SK-N-SH treated with all-trans-retinoic acid at 6 μM for 48 hours (cell line): ENCODE results near the gene USP38.
A peak's percentile ranks its signal among the peaks of the same experiment; 100 is the strongest.

Experiments used
- ATAC-seq: fragments of 200-7000 bp; cut with Tn5 transposase; 3 replicates; pipeline ENCODE4 v1.9.1; 2020; ENCODE audit warnings: mild to moderate bottlenecking, moderate library complexity
- ARNTL ChIP-seq: fragments of 450-650 bp; formaldehyde crosslinking; IDR thresholded peaks from 2 replicates; pipeline ENCODE4 v1.5.0; 2020; ENCODE audit warnings: low read depth, mild to moderate bottlenecking, moderate library complexity, borderline replicate concordance
- BACH2 ChIP-seq: fragments of 250-450 bp; sonication (Bioruptor Pico); IDR thresholded peaks from 2 replicates; pipeline ENCODE4 v1.9.0; 2021; ENCODE audit warnings: mild to moderate bottlenecking, borderline replicate concordance
- CREB5 ChIP-seq: fragments of 250-450 bp; sonication (Bioruptor Pico); IDR thresholded peaks from 2 replicates; pipeline ENCODE4 v1.5.1; 2020; ENCODE audit warnings: low read depth, mild to moderate bottlenecking, moderate library complexity
- CSDC2 ChIP-seq: fragments of 250-450 bp; sonication (Bioruptor Pico); IDR thresholded peaks from 2 replicates; pipeline ENCODE4 v1.5.0; 2020; ENCODE audit warnings: mild to moderate bottlenecking, moderate library complexity
- CSRNP3 ChIP-seq: fragments of 250-450 bp; sonication (Bioruptor Pico); IDR thresholded peaks from 2 replicates; pipeline ENCODE4 v1.5.1; 2021; ENCODE audit warnings: mild to moderate bottlenecking, moderate library complexity
- ESRRG ChIP-seq: fragments of 250-450 bp; sonication (Bioruptor Pico); IDR thresholded peaks from 2 replicates; pipeline ENCODE4 v1.6.1; 2021; ENCODE audit warnings: mild to moderate bottlenecking
- GLIS3 ChIP-seq: fragments of 250-450 bp; sonication (Bioruptor Pico); IDR thresholded peaks from 2 replicates; pipeline ENCODE4 v1.5.0; 2020; ENCODE audit warnings: mild to moderate bottlenecking, moderate library complexity
- ISL1 ChIP-seq: fragments of 250-450 bp; sonication (Bioruptor Pico); IDR thresholded peaks from 2 replicates; pipeline ENCODE4 v2.1.2; 2022; ENCODE audit warnings: mild to moderate bottlenecking, moderate library complexity
- OSR1 ChIP-seq: fragments of 250-450 bp; sonication (Bioruptor Pico); IDR thresholded peaks from 2 replicates; pipeline ENCODE4 v1.8.0; 2022; ENCODE audit warnings: moderate library complexity, mild to moderate bottlenecking, inconsistent platforms
- POU6F1 ChIP-seq: fragments of 250-450 bp; sonication (Bioruptor Pico); IDR thresholded peaks from 2 replicates; pipeline ENCODE4 v1.8.0; 2021; ENCODE audit warnings: low read depth, mild to moderate bottlenecking, moderate library complexity, borderline replicate concordance
- PPARA ChIP-seq: fragments of 250-450 bp; sonication (Bioruptor Pico); IDR thresholded peaks from 2 replicates; pipeline ENCODE4 v1.5.0; 2020; ENCODE audit warnings: mild to moderate bottlenecking, borderline replicate concordance
- RARB ChIP-seq: fragments of 250-450 bp; sonication (Bioruptor Pico); IDR thresholded peaks from 2 replicates; pipeline ENCODE4 v1.8.0; 2021; ENCODE audit warnings: mild to moderate bottlenecking, moderate library complexity
- SNAI2 ChIP-seq: fragments of 250-450 bp; sonication (Bioruptor Pico); IDR thresholded peaks from 2 replicates; pipeline ENCODE4 v1.5.0; 2020; ENCODE audit warnings: mild to moderate bottlenecking, moderate library complexity
- TCF4 ChIP-seq: fragments of 250-450 bp; sonication (Bioruptor Pico); IDR thresholded peaks from 2 replicates; pipeline ENCODE4 v1.8.0; 2021; ENCODE audit warnings: mild to moderate bottlenecking, moderate library complexity, borderline replicate concordance
- TOX ChIP-seq: fragments of 250-450 bp; sonication (Bioruptor Pico); IDR thresholded peaks from 2 replicates; pipeline ENCODE4 v1.8.0; 2021; ENCODE audit warnings: mild to moderate bottlenecking, moderate library complexity, borderline replicate concordance
- ZC3H10 ChIP-seq: fragments of 250-450 bp; sonication (Bioruptor Pico); IDR thresholded peaks from 2 replicates; pipeline ENCODE4 v1.5.1; 2021; ENCODE audit warnings: mild to moderate bottlenecking, moderate library complexity
- ZFP3 ChIP-seq: fragments of 250-450 bp; sonication (Bioruptor Pico); IDR thresholded peaks from 2 replicates; pipeline ENCODE4 v1.5.0; 2020; ENCODE audit warnings: mild to moderate bottlenecking, moderate library complexity
- ZFP30 ChIP-seq: fragments of 450-650 bp; formaldehyde crosslinking; IDR thresholded peaks from 2 replicates; pipeline ENCODE4 v1.5.0; 2022; ENCODE audit warnings: mild to moderate bottlenecking, moderate library complexity
- ZNF565 ChIP-seq: fragments of 450-650 bp; formaldehyde crosslinking; conservative IDR thresholded peaks from 2 replicates; pipeline ENCODE4 v1.5.0; 2020; ENCODE audit warnings: low read depth, mild to moderate bottlenecking, moderate library complexity
- ZNF70 ChIP-seq: fragments of 450-650 bp; formaldehyde crosslinking; IDR thresholded peaks from 2 replicates; pipeline ENCODE4 v1.5.0; 2020; ENCODE audit warnings: mild to moderate bottlenecking, moderate library complexity
- ZNF8 ChIP-seq: fragments of 450-650 bp; formaldehyde crosslinking; IDR thresholded peaks from 2 replicates; pipeline ENCODE4 v1.5.0; 2020; ENCODE audit warnings: mild to moderate bottlenecking, moderate library complexity
- TF ChIP-seq, protein P1 (sequence below): fragments of 250-450 bp; sonication (Bioruptor Pico); IDR thresholded peaks from 2 replicates; pipeline ENCODE4 v1.5.0; 2020; ENCODE audit warnings: mild to moderate bottlenecking, moderate library complexity

Gene USP38

DNA sequence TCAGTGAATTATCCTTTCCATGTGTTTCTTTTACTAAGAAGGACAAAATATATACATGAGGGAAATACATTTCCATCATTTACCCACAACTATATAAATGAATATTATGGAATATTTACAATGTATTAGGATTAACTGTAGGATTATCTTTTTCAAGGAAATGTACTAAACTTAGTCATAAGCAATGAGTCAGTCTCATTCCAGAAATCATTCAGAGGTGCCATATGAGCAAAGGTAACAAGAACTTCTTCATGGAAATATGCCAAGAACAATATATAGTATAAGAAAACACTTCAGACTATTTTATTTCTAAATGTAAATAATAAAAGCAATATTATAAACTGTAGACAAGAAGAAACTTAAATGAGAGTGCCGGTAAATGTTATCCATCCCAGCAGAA, 67.1 kb downstream of the USP38 start:
- ATAC-seq: 0 out of 3 replicates have a peak, but pooled peaks have one; percentile 40
- TF ChIP-seq ZNF565 (CRISPR knock-in tag): no peak
- TF ChIP-seq SNAI2: no peak
- TF ChIP-seq ZNF8 (CRISPR knock-in tag): no peak
- no peak for TF ChIP-seq ZFP30 (CRISPR knock-in tag)
- no peak for TF ChIP-seq BACH2
- TF ChIP-seq OSR1 (CRISPR knock-in tag): no peak
- TF ChIP-seq ZNF70 (CRISPR knock-in tag): no peak
- no peak for TF ChIP-seq ISL1
- no peak for TF ChIP-seq CSDC2
- no peak for TF ChIP-seq ZFP3 (CRISPR knock-in tag)
- no peak for TF ChIP-seq TCF4 (CRISPR knock-in tag)
- no peak for TF ChIP-seq POU6F1
- no peak for TF ChIP-seq CREB5 (CRISPR knock-in tag)
- no peak for TF ChIP-seq CSRNP3
- TF ChIP-seq PPARA (CRISPR knock-in tag): no peak
- TF ChIP-seq TOX (CRISPR knock-in tag): no peak
- no peak for TF ChIP-seq RARB
- TF ChIP-seq ESRRG (CRISPR knock-in tag): no peak
- TF ChIP-seq, protein P1, sequence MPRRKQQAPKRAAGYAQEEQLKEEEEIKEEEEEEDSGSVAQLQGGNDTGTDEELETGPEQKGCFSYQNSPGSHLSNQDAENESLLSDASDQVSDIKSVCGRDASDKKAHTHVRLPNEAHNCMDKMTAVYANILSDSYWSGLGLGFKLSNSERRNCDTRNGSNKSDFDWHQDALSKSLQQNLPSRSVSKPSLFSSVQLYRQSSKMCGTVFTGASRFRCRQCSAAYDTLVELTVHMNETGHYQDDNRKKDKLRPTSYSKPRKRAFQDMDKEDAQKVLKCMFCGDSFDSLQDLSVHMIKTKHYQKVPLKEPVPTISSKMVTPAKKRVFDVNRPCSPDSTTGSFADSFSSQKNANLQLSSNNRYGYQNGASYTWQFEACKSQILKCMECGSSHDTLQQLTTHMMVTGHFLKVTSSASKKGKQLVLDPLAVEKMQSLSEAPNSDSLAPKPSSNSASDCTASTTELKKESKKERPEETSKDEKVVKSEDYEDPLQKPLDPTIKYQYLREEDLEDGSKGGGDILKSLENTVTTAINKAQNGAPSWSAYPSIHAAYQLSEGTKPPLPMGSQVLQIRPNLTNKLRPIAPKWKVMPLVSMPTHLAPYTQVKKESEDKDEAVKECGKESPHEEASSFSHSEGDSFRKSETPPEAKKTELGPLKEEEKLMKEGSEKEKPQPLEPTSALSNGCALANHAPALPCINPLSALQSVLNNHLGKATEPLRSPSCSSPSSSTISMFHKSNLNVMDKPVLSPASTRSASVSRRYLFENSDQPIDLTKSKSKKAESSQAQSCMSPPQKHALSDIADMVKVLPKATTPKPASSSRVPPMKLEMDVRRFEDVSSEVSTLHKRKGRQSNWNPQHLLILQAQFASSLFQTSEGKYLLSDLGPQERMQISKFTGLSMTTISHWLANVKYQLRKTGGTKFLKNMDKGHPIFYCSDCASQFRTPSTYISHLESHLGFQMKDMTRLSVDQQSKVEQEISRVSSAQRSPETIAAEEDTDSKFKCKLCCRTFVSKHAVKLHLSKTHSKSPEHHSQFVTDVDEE (CRISPR knock-in tag): no peak
- TF ChIP-seq ZC3H10 (CRISPR knock-in tag): no peak

GRCh38 chr4:143252478-143252877, 67.8 kb downstream of the USP38 start:
- no peak for ATAC-seq
- no peak for TF ChIP-seq ZNF565 (CRISPR knock-in tag)

DNA sequence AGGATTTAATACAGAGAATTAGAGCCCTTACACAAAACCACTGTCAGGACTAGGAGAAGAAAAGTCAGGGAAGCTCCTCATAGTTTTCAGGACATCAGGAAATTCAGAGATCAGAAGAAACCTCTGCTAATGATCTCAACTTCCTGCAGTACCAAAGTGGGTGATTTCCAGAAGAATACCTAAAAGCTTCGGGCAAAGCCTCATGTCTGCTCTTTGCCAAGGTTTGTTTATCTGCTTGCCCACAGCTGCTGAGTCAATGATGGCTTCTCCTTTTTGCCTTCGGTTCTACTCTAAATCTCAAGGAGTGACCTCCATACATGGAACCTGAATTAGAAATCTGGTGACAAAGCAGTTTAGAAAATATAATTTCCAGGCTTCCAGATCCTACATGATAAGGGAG, 68.4 kb downstream of the USP38 start:
- no peak for ATAC-seq
- TF ChIP-seq GLIS3 (CRISPR knock-in tag): no peak
- no peak for TF ChIP-seq ZFP3 (CRISPR knock-in tag)
- no peak for TF ChIP-seq ZNF565 (CRISPR knock-in tag)
- no peak for TF ChIP-seq CSDC2
- TF ChIP-seq ZNF8 (CRISPR knock-in tag): no peak
- TF ChIP-seq ZFP30 (CRISPR knock-in tag): no peak
- TF ChIP-seq ARNTL (CRISPR knock-in tag): no peak
- TF ChIP-seq CSRNP3: no peak
- TF ChIP-seq ZNF70 (CRISPR knock-in tag): no peak
- TF ChIP-seq, protein P1 (CRISPR knock-in tag): no peak
- no peak for TF ChIP-seq TCF4 (CRISPR knock-in tag)
- no peak for TF ChIP-seq CREB5 (CRISPR knock-in tag)
